NB4 (cell line): ENCODE results near the gene FRY.

Source experiments
- POLR2A ChIP-seq: IDR thresholded peaks from 2 replicates; pipeline ENCODE4 v1.6.1; 2011; ENCODE audit warnings: mild to moderate bottlenecking; ENCODE audit not compliant: insufficient read length; ENCODE audit errors: extremely low read depth
- TF ChIP-seq, protein P1 (sequence below): IDR thresholded peaks from one replicate; pipeline ENCODE4 v1.5.1; 2012; ENCODE audit warnings: low read depth, low read length
- TF ChIP-seq, protein P2 (sequence below): IDR thresholded peaks from 2 replicates; pipeline ENCODE4 v1.6.1; 2011; ENCODE audit warnings: low read depth, low read length

GRCh38 chr13:32256243-32256642 is 224.7 kb downstream of the FRY start:
- TF ChIP-seq, protein P1, sequence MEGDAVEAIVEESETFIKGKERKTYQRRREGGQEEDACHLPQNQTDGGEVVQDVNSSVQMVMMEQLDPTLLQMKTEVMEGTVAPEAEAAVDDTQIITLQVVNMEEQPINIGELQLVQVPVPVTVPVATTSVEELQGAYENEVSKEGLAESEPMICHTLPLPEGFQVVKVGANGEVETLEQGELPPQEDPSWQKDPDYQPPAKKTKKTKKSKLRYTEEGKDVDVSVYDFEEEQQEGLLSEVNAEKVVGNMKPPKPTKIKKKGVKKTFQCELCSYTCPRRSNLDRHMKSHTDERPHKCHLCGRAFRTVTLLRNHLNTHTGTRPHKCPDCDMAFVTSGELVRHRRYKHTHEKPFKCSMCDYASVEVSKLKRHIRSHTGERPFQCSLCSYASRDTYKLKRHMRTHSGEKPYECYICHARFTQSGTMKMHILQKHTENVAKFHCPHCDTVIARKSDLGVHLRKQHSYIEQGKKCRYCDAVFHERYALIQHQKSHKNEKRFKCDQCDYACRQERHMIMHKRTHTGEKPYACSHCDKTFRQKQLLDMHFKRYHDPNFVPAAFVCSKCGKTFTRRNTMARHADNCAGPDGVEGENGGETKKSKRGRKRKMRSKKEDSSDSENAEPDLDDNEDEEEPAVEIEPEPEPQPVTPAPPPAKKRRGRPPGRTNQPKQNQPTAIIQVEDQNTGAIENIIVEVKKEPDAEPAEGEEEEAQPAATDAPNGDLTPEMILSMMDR, result no peak
- no peak for TF ChIP-seq POLR2A
- TF ChIP-seq, protein P2, sequence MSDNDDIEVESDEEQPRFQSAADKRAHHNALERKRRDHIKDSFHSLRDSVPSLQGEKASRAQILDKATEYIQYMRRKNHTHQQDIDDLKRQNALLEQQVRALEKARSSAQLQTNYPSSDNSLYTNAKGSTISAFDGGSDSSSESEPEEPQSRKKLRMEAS, result no peak
